GM12801 (cell line): Measurements from ENCODE around the gene SSBP2.

Experiments
- CTCF ChIP-seq: IDR thresholded peaks from one replicate; pipeline ENCODE4 v1.5.1; 2011; ENCODE audit warnings: control low read depth; ENCODE audit not compliant: insufficient read length; ENCODE audit errors: extremely low read depth

Gene SSBP2

GRCh38 chr5:81751836-81752643 lies 1.1 kb upstream of the SSBP2 start:
- no peak for TF ChIP-seq CTCF

GRCh38 chr5:81750308-81751008 lies 439 bp downstream of the SSBP2 start:
- TF ChIP-seq CTCF, result no peak

- TF ChIP-seq CTCF, result no peak
These were observed 1.2 kb downstream of the SSBP2 start for GRCh38 chr5:81749561-81750307.

- TF ChIP-seq CTCF, result no peak
These were observed 1.7 kb downstream of the SSBP2 start for GRCh38 chr5:81749192-81749560.

GRCh38 chr5:81748556-81748955 lies 2.3 kb downstream of the SSBP2 start:
- no peak for TF ChIP-seq CTCF

GRCh38 chr5:81747030-81747429 lies 3.9 kb downstream of the SSBP2 start:
- no peak for TF ChIP-seq CTCF

GRCh38 chr5:81740758-81741157 lies 10.1 kb downstream of the SSBP2 start:
- TF ChIP-seq CTCF, result no peak
